Esophagus muscularis mucosa (tissue), 4 donors: ENCODE results near the gene ATG12.

ENCODE experiments used
- EP300 ChIP-seq: sonication (generic); formaldehyde crosslinking; IDR thresholded peaks from one replicate; pipeline ENCODE4 v1.6.1; 2017; ENCODE audit warnings: antibody characterized with exemption
- POLR2A ChIP-seq: fragments of 450-650 bp; IDR thresholded peaks from one replicate; pipeline ENCODE4 v1.6.1; 2017; ENCODE audit warnings: antibody characterized with exemption, moderate library complexity, mild to moderate bottlenecking, low read depth
- POLR2AphosphoS5 ChIP-seq, 2 donors: sonication (generic); formaldehyde crosslinking; IDR thresholded peaks; one replicate each; pipeline ENCODE4 v1.6.1; 2017; ENCODE audit warnings: antibody characterized with exemption in 2 of 2
- TF ChIP-seq, protein P1 (sequence below), 3 experiments: fragments of 200-600 bp in 2 of 3; fragments of 450-650 bp in 1 of 3; sonication (generic) in 2 of 3; IDR thresholded peaks; one replicate each; pipeline ENCODE4 v1.5.1; 2017 to 2019; ENCODE audit warnings: antibody characterized with exemption in 3 of 3, mild to moderate bottlenecking in 2 of 3, moderate library complexity in 1 of 3

DNA sequence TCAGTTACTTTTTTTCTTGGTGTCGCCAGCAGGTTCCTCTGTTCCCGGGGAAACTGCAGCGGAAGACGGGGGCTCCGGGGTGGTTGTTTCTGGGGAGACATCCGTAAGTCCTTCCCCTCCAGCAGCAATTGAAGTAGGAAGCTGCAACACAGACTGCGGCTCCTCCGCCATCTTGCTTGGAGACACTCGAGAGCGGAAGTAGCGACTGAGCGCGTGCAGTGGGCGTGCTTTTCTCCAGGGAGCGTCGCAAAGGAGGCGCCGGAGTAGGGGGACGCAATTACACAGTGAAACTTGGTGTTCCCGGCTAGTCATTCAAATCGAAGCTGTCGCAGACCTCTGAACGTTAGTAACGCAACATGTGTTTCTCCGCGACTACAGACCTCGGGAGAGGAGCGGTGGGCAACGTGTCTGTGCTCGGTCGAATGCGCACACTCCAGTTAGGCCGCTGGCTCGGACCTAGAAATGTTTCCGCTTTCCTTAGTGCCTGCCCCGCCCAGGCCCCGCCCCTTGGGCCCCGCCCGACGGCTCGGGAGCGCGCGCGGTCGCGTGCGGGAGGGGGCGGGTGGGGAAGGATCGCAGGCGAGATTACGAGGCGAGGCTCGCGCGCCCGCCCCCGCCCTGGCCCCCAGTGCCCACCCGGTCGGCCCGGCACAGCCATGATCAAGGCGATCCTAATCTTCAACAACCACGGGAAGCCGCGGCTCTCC is at the start of gene ATG12, which contains the start of gene AP3S1:
- peak; percentile 92 to 94 for TF ChIP-seq POLR2AphosphoS5 (IDR thresholded peaks at IDR 0.05)
- TF ChIP-seq, protein P1, sequence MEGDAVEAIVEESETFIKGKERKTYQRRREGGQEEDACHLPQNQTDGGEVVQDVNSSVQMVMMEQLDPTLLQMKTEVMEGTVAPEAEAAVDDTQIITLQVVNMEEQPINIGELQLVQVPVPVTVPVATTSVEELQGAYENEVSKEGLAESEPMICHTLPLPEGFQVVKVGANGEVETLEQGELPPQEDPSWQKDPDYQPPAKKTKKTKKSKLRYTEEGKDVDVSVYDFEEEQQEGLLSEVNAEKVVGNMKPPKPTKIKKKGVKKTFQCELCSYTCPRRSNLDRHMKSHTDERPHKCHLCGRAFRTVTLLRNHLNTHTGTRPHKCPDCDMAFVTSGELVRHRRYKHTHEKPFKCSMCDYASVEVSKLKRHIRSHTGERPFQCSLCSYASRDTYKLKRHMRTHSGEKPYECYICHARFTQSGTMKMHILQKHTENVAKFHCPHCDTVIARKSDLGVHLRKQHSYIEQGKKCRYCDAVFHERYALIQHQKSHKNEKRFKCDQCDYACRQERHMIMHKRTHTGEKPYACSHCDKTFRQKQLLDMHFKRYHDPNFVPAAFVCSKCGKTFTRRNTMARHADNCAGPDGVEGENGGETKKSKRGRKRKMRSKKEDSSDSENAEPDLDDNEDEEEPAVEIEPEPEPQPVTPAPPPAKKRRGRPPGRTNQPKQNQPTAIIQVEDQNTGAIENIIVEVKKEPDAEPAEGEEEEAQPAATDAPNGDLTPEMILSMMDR (IDR thresholded peaks at IDR 0.05) = no peak
- TF ChIP-seq POLR2A = peak; percentile 66
- no peak for TF ChIP-seq EP300
